Motor neuron (in vitro differentiated cells): ENCODE results near the gene NSD1. TPM values are rescaled to one million over a fixed set of nuclear protein-coding genes. Genes with fewer than 3 reads are reported as not detected.
"Not testable (repeated sequence)": the region's sequence is repeated elsewhere in the genome, so short reads cannot be mapped to it uniquely, and the experiment has no call there.

Experiments
- ATAC-seq, 8 experiments: fragments of 200-7000 bp; cut with Tn5 transposase; replicated peaks in 6 of 8; 2 replicates each; pipeline ENCODE4 v1.8.0; 2021; ENCODE audit warnings: mild to moderate bottlenecking in 8 of 8, moderate library complexity in 8 of 8
- H3K27ac ChIP-seq, 2 donors: fragments of 250-450 bp; sonication (Bioruptor Pico); 2 replicates each; pipeline ENCODE4 v1.9.0; 2021; ENCODE audit warnings: antibody characterized with exemption in 2 of 2, mild to moderate bottlenecking in 2 of 2, moderate library complexity in 1 of 2
- H3K4me1 ChIP-seq, 2 donors: fragments of 250-450 bp; sonication (Bioruptor Pico); replicated peaks in 1 of 2; 2 replicates each; pipeline ENCODE4 v1.6.1; 2021; ENCODE audit warnings: antibody characterized with exemption in 2 of 2, mild to moderate bottlenecking in 2 of 2, moderate library complexity in 1 of 2
- H3K4me3 ChIP-seq, 5 donors: fragments of 250-450 bp; sonication (Bioruptor Pico); 2 replicates each; pipeline ENCODE4 v1.9.0; 2021; ENCODE audit warnings: antibody characterized with exemption in 5 of 5, mild to moderate bottlenecking in 5 of 5, moderate library complexity in 4 of 5
- WGBS, 10 experiments: fragments of 450-650 bp; shearing (Covaris generic); methylation state at CpG; one replicate each; pipeline ENCODE4 v1.0.0; 2022; 5-methylcytosine and 5-hydroxymethylcytosine counted together
- in situ Hi-C, 9 experiments: fragments of 400-800 bp; cut with MboI; loops; one replicate each; pipeline ENCODE4 v1.15.0; 2021; ENCODE audit warnings: low sequenced_read_pairs in 9 of 9, low pct_unique_long_range_greater_than_20kb in 2 of 9; ENCODE audit not compliant: unreplicated experiment in 9 of 9
- total RNA-seq, 8 experiments: library from RNA; unstranded; fragments of 300-600 nt; gene quantifications; 2 replicates each; pipeline versions ENCODE4 v1.2.3 to v1.2.4, GENCODE V29; 2022

NSD1 gene
- total RNA-seq, 8 experiments from 2014 or later: 23.9 to 91.7 (median 32.6) TPM

- 40 to 100% (median 84%) methylated on average over 1 to 2 of the region's 2 CpGs; no CpG with 5 or more reads in 2 of the 10 experiments for WGBS, 10 experiments
- Histone ChIP-seq H3K4me3 (no peak overlapping the region), H3K27ac (no peak overlapping the region), H3K4me1 (peaks cover 21 to 24% of the 10 kb centered on the region in 2 donors)
- ATAC-seq: no peak
- in situ Hi-C loops: no loop called here
These were observed 6.7 kb downstream of the NSD1 start for GRCh38 chr5:177140312-177140711.

- no peak overlapping the region for H3K27ac ChIP-seq
- H3K4me3 ChIP-seq: no peak overlapping the region
- H3K4me1 ChIP-seq: peaks cover 9 to 12% of the 10 kb centered on the region in 2 donors
- 81 to 100% (median 93%) methylated on average over 1 to 3 of the region's 3 CpGs; no CpG with 5 or more reads in 3 of the 10 experiments for WGBS, 10 experiments
- ATAC-seq: no peak
- in situ Hi-C loops: no loop called here
These were observed 7.9 kb downstream of the NSD1 start for GRCh38 chr5:177141496-177141895.

GRCh38 chr5:177142098-177142611 lies 8.6 kb downstream of the NSD1 start:
- in situ Hi-C loops: no loop called here
- Histone ChIP-seq H3K27ac (no peak overlapping the region), H3K4me1 (peaks cover 3 to 6% of the 10 kb centered on the region in 2 donors), H3K4me3 (no peak overlapping the region)
- peak in 6 of 8 experiments; percentile 29 to 100 (median 87) for ATAC-seq
- 20 to 100% (median 75%) methylated on average over 1 to 2 of the region's 2 CpGs; no CpG with 5 or more reads in 4 of the 10 experiments for WGBS, 10 experiments

GRCh38 chr5:177142778-177143177 lies 9.2 kb downstream of the NSD1 start:
- H3K27ac ChIP-seq: no peak overlapping the region
- in situ Hi-C loops: no loop called here
- 83 to 100% (median 100%) methylated on average over 1 of the region's 1 CpG; no CpG with 5 or more reads in 3 of the 10 experiments for WGBS, 10 experiments
- H3K4me1 ChIP-seq: no peaks in the 10 kb centered on the region
- ATAC-seq: no peak
- no peak overlapping the region for H3K4me3 ChIP-seq

GRCh38 chr5:177146891-177147638 lies 13.5 kb downstream of the NSD1 start:
- no peak overlapping the region for H3K27ac ChIP-seq
- no peaks in the 10 kb centered on the region for H3K4me1 ChIP-seq
- 72 to 100% (median 84%) methylated on average over 1 to 16 of the region's 17 CpGs for WGBS, 10 experiments
- H3K4me3 ChIP-seq: no peak overlapping the region
- in situ Hi-C loops: no loop called here
- no peak for ATAC-seq

GRCh38 chr5:177150061-177150460 lies 16.5 kb downstream of the NSD1 start:
- in situ Hi-C loops, H3K27ac ChIP-seq, H3K4me3 ChIP-seq, H3K4me1 ChIP-seq, ATAC-seq: not testable (repeated sequence)
- 88 to 100% (median 98%) methylated on average over 4 to 17 of the region's 17 CpGs for WGBS, 10 experiments

- no peak overlapping the region for H3K27ac ChIP-seq
- ATAC-seq: peak in 5 of 8 experiments; percentile 21 to 80 (median 44)
- no peak overlapping the region for H3K4me3 ChIP-seq
- in situ Hi-C loops: no loop called here
- H3K4me1 ChIP-seq: peaks cover 0 to 4% of the 10 kb centered on the region in 2 donors
- 24 to 100% (median 91%) methylated on average over 2 to 5 of the region's 6 CpGs for WGBS, 10 experiments
These were observed 20.6 kb downstream of the NSD1 start for GRCh38 chr5:177154003-177154643.

GRCh38 chr5:177162379-177162778 lies 28.8 kb downstream of the NSD1 start:
- H3K4me1 ChIP-seq: no peaks in the 10 kb centered on the region
- H3K27ac ChIP-seq: no peak overlapping the region
- no peak overlapping the region for H3K4me3 ChIP-seq
- 93 to 100% (median 97%) methylated on average over 1 to 3 of the region's 6 CpGs; no CpG with 5 or more reads in 6 of the 10 experiments for WGBS, 10 experiments
- ATAC-seq: no peak
- in situ Hi-C loops: no loop called here

GRCh38 chr5:177163500-177163899 lies 29.9 kb downstream of the NSD1 start:
- ATAC-seq: no peak
- in situ Hi-C loops: no loop called here
- Histone ChIP-seq H3K4me1 (no peaks in the 10 kb centered on the region), H3K27ac (no peak overlapping the region), H3K4me3 (no peak overlapping the region)
- 83 to 100% (median 100%) methylated on average over 1 to 2 of the region's 2 CpGs; no CpG with 5 or more reads in 2 of the 10 experiments for WGBS, 10 experiments

GRCh38 chr5:177169271-177169670 lies 35.7 kb downstream of the NSD1 start:
- no peaks in the 10 kb centered on the region for H3K4me1 ChIP-seq
- in situ Hi-C loops: no loop called here
- 87 to 100% (median 97%) methylated on average over 3 to 15 of the region's 15 CpGs; no CpG with 5 or more reads in 1 of the 10 experiments for WGBS, 10 experiments
- no peak overlapping the region for H3K4me3 ChIP-seq
- no peak for ATAC-seq
- no peak overlapping the region for H3K27ac ChIP-seq

GRCh38 chr5:177171961-177172360 lies 38.4 kb downstream of the NSD1 start:
- ATAC-seq: no peak
- 57 to 100% (median 93%) methylated on average over 1 to 2 of the region's 2 CpGs; no CpG with 5 or more reads in 1 of the 10 experiments for WGBS, 10 experiments
- no peaks in the 10 kb centered on the region for H3K4me1 ChIP-seq
- no peak overlapping the region for H3K4me3 ChIP-seq
- in situ Hi-C loops: no loop called here
- no peak overlapping the region for H3K27ac ChIP-seq

- in situ Hi-C loops: no loop called here
- Histone ChIP-seq H3K27ac (no peak overlapping the region), H3K4me3 (no peak overlapping the region), H3K4me1 (no peaks in the 10 kb centered on the region)
- ATAC-seq: no peak
- 78 to 100% (median 90%) methylated on average over 1 to 4 of the region's 4 CpGs; no CpG with 5 or more reads in 3 of the 10 experiments for WGBS, 10 experiments
These were observed 41.8 kb downstream of the NSD1 start for GRCh38 chr5:177175336-177175735.

- H3K4me3 ChIP-seq: no peak overlapping the region
- no peaks in the 10 kb centered on the region for H3K4me1 ChIP-seq
- 62 to 100% (median 82%) methylated on average over 3 to 8 of the region's 8 CpGs for WGBS, 10 experiments
- no peak overlapping the region for H3K27ac ChIP-seq
- in situ Hi-C loops: no loop called here
- peak in 3 of 8 experiments; percentile 26 to 76 (median 69) for ATAC-seq
These were observed 42.7 kb downstream of the NSD1 start for GRCh38 chr5:177176175-177176711.
